ENCODE results near the gene NUP210L.

DNA sequence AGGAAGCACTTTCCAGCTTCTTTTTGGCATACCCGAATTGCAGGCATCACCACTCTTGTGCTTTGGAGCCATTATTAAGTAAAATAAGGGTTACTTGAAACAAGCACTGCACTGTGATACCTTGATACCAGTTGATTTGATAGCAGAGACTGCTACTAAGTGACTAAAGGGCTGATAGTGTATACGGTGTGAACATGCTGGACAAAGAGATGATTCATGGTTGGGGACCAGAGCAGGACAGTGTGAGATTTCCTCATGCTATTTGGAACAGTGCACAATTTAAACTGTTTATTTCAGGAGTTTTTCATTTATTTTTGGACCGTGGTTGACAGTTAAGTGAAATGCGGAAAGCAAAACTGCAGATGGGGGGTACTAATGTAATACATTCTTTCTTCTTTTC is 154.5 kb downstream of the NUP210L start:
- no peak for TF ChIP-seq POLR2A (IDR thresholded peaks at IDR 0.05)
- TF ChIP-seq, protein P1, sequence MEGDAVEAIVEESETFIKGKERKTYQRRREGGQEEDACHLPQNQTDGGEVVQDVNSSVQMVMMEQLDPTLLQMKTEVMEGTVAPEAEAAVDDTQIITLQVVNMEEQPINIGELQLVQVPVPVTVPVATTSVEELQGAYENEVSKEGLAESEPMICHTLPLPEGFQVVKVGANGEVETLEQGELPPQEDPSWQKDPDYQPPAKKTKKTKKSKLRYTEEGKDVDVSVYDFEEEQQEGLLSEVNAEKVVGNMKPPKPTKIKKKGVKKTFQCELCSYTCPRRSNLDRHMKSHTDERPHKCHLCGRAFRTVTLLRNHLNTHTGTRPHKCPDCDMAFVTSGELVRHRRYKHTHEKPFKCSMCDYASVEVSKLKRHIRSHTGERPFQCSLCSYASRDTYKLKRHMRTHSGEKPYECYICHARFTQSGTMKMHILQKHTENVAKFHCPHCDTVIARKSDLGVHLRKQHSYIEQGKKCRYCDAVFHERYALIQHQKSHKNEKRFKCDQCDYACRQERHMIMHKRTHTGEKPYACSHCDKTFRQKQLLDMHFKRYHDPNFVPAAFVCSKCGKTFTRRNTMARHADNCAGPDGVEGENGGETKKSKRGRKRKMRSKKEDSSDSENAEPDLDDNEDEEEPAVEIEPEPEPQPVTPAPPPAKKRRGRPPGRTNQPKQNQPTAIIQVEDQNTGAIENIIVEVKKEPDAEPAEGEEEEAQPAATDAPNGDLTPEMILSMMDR (IDR thresholded peaks at IDR 0.05): no peak

All from lower leg skin (tissue), 3 donors.